GM12891 (cell line): Measurements from ENCODE around the gene ACOT6. TPM values are rescaled to one million over a fixed set of nuclear protein-coding genes. Genes with fewer than 3 reads are reported as not detected.
"Not testable (repeated sequence)": the region's sequence is repeated elsewhere in the genome, so short reads cannot be mapped to it uniquely, and the experiment has no call there.

Experiments
- DNase-seq: peaks from one replicate; pipeline ENCODE4 v3.0.0; 2011; ENCODE audit warnings: low spot score; ENCODE audit not compliant: insufficient read length
- FAIRE-seq: peaks from 2 replicates; lab custom pipeline; 2011; peaks lifted over from hg19 to GRCh38; lab: Jason Lieb, UNC
- PAX5 ChIP-seq: IDR thresholded peaks from 2 replicates; pipeline ENCODE4 v1.6.1; 2011; ENCODE audit warnings: low read length, moderate library complexity, mild to moderate bottlenecking; ENCODE audit not compliant: insufficient read depth, severe bottlenecking
- POLR2A ChIP-seq: IDR thresholded peaks from 2 replicates; pipeline ENCODE4 v1.6.1; 2011; ENCODE audit warnings: low read depth, low read length, control low read depth
- POLR2AphosphoS5 ChIP-seq: IDR thresholded peaks from 2 replicates; pipeline ENCODE4 v1.6.1; 2011; ENCODE audit warnings: low read depth, low read length, control low read depth
- POU2F2 ChIP-seq: IDR thresholded peaks from 2 replicates; pipeline ENCODE4 v1.6.1; 2011; ENCODE audit warnings: low read depth, mild to moderate bottlenecking, control low read depth, low read length, moderate library complexity
- SPI1 ChIP-seq: IDR thresholded peaks from 2 replicates; pipeline ENCODE4 v1.6.1; 2011; ENCODE audit warnings: low read depth, low read length, control low read depth
- TAF1 ChIP-seq: IDR thresholded peaks from 2 replicates; pipeline ENCODE4 v1.6.1; 2011; ENCODE audit warnings: low read depth, low read length, control low read depth
- polyA plus RNA-seq: library from polyadenylated mRNA; unstranded; fragments of >200 nt; gene quantifications from one replicate; pipeline ENCODE4 v1.2.1, GENCODE V29; 2012; ENCODE audit warnings: low read depth, missing spikeins, inconsistent platforms; ENCODE audit not compliant: missing spikeins

The ACOT6 gene, protein sequence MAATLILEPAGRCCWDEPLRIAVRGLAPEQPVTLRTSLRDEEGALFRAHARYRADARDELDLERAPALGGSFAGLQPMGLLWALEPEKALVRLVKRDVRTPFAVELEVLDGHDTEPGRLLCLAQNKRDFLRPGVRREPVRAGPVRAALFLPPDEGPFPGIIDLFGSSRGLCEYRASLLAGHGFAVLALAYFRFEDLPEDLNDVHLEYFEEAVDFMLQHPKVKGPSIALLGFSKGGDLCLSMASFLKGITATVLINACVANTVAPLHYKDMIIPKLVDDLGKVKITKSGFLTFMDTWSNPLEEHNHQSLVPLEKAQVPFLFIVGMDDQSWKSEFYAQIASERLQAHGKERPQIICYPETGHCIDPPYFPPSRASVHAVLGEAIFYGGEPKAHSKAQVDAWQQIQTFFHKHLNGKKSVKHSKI
- polyA plus RNA-seq: not detected

DNA sequence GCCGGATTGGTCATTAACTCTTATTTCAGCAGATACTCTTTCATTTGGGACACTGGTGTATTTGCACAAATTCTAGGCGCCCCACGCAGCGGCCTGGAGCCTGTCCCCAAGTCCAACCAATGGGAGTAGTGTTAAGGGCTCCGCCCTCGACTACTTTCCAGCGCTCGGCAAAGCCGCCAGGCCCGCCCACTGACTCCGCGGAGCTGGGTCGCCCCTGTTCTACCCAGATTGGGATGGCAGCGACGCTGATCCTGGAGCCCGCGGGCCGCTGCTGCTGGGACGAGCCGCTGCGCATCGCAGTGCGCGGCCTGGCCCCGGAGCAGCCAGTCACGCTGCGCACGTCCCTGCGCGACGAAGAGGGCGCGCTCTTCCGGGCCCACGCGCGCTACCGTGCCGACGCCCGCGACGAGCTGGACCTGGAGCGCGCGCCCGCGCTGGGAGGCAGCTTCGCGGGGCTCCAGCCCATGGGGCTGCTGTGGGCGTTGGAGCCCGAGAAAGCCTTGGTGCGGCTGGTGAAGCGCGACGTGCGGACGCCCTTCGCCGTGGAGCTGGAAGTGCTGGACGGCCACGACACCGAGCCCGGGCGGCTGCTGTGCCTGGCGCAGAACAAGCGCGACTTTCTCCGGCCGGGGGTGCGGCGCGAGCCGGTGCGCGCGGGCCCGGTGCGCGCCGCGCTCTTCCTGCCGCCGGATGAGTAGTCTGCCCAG lies at the start of gene ACOT6:
ACOT6 (plus strand) TSS at position 179 of the 707 bp plus-strand sequence; CDS start at position 234, 55 bp downstream.
- DNase-seq (peak; percentile 63), FAIRE-seq (peak; percentile 93)
- TF ChIP-seq POLR2A (no peak), SPI1 (no peak), PAX5 (no peak), POU2F2 (no peak), POLR2AphosphoS5 (no peak), TAF1 (no peak)

DNA sequence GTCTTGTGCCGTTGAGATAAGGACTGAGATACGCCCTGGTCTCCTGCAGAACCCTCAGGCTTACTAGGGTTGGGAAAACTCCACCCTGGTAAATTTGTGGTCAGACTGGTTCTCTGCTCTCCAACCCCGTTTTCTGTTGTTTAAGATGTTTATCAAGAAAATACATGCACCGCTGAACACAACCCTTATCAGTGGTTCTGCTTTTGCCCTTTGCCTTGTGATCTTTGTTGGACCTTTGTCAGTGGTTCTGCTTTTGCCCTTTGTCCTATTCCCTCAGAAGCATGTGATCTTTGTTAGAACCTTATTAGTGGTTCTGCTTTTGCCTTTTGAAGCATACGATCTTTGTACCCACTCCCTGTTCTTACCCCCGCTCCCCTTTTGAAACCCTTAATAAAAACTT lies 49.6 kb upstream of the ACOT6 start:
- DNase-seq, FAIRE-seq: not testable (repeated sequence)

DNA sequence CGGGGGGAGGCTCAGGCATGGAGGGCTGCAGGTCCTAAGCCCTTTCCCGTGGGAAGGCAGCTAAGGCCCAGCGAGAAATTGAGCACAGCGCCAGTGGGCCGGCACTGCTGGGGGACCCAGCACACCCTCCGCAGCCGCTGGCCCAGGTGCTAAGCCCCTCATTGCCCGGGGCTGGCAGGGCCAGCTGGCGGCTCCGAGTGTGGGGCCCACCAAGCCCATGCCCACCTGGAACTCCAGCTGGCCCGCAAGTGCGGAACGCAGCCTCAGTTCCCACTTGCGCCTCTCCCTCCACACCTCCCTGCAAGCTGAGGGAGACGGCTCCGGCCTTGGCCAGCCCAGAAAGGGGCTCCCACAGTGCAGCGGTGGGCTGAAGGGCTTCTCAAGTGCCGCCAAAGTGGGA lies 45.9 kb upstream of the ACOT6 start:
- not testable (repeated sequence) for FAIRE-seq, DNase-seq

DNA sequence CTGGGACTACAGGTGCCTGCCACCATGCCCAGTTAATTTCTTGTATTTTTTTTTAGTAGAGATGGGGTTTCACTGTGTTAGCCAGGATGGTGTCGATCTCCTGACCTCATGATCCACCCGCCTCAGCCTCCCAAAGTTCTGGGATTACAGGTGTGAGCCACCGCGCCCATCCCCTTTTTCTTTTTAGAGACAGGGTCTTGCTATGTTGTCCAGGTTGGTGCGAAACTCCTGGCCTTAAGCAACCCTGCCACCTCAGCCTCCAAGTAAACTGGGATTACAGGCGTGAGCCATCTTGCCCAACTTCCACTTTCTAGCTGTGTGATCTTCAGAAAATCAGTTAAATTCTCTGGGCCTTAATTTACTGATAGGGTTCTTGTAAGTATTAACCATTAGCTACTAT lies 45.4 kb upstream of the ACOT6 start:
- not testable (repeated sequence) for DNase-seq, FAIRE-seq

DNA sequence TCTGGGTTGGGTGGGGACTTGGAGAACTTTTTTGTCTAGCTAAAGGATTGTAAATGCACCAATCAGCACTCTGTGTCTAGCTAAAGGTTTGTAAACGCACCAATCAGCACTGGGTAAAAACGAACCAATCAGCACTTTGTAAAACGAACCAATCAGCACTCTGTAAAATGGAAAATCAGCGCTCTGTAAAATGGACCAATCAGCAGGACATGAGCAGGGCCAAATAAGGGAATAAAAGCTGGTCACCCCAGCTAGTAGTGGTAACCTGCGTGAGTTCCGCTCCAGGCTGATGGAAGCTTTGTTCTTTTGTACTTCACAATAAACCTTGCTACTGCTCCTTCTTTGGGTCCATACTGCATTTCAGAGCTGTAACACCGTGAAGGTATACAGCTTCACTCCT lies 45.0 kb upstream of the ACOT6 start:
- DNase-seq: no peak
- TF ChIP-seq TAF1 (no peak), POLR2AphosphoS5 (no peak), POU2F2 (no peak), POLR2A (no peak), SPI1 (no peak), PAX5 (no peak)
- no peak for FAIRE-seq

DNA sequence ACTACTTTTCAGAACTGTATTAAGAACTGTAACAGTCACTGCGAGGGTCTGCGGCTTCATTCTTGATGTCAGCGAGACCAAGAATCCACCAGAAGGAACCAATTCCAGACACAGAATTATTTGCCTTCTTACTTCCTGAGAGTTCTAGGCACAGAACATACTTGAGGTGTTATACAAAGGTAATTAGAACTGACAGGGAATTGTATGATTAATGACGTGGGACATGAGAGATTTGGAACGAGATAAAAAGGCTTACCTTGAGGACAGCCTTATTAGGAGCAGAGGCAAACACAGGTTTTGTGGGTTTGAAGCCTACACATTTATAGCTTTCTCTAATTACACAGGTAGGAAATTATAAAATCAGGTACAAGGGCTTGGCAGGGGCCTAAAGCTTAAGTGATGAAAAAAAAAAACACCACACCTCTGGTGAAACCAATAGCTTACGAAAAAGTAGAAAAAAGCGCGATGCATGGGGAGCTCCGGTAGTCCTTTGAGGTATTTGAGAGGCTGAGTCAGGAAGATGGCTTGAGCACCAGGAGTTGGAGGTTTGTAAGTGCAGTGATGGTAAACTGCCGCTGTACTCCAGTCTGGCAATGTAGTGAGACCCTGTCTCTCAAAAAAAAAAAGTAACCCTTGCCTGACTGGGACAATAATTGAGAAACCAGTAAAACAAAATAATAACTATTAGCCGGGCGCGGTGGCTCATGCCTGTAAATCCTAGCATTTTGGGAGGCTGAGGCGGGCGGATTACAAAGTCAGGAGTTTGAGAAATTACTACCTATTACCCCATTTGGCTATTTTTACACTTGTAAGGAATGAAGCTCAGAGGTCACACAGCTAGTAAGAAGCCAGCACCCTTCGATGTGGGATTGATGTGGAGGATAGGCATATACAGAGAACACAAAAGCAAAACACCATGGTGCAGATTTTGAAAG lies 44.1 kb upstream of the ACOT6 start:
- TF ChIP-seq POLR2AphosphoS5 (no peak), POLR2A (no peak), TAF1 (no peak), POU2F2 (no peak), PAX5 (no peak), SPI1 (no peak)
- DNase-seq: no peak
- FAIRE-seq: no peak

DNA sequence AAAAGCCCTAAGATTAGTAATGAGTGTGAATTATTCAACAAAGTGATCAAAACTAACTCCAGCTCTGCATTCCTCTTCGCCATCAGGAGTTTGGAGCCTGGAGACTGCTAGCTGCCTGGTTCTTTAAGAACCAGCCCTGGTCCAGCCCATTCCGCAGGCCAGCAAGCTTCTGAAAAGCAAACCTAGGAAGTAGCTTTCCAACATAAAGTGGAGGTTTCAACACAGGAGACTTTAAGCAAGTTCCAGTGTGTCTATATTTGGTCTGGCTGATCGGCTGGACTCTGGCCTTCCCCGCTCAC lies 43.5 kb upstream of the ACOT6 start:
- not testable (repeated sequence) for DNase-seq, FAIRE-seq

DNA sequence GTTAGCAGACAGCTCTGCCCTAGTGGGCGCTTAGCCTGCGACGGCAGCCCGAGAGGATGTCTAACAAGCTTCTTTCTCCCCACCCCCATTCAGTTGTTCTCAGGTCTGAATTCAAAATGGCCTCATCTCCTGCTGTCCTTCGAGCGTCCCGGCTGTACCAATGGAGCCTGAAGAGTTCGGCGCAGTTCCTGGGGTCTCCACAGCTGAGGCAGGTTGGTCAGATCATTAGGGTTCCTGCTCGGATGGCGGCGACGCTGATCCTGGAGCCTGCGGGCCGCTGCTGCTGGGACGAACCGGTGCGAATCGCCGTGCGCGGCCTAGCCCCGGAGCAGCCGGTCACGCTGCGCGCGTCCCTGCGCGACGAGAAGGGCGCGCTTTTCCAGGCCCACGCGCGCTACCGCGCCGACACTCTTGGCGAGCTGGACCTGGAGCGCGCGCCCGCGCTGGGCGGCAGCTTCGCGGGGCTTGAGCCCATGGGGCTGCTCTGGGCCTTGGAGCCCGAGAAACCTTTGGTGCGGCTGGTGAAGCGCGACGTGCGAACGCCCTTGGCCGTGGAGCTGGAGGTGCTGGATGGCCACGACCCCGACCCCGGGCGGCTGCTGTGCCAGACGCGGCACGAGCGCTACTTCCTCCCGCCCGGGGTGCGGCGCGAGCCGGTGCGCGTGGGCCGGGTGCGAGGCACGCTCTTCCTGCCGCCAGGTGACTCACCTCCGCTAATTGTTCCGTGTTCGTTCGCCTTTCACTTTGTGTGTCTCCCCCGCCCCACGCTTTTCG lies 42.9 kb upstream of the ACOT6 start, which contains the start of gene ACOT2:
ACOT2 (plus strand) TSS at position 29 of the 774 bp plus-strand sequence; CDS start at position 57, 28 bp downstream.
- DNase-seq (peak; percentile 68), FAIRE-seq (peak; percentile 97)
- TF ChIP-seq POLR2AphosphoS5: peak; percentile 53; the same call in 1 of the 2 replicates
- 0 out of 2 replicates have a peak, but pooled peaks have one; percentile 39 for TF ChIP-seq SPI1
- peak; percentile 85 for TF ChIP-seq TAF1

DNA sequence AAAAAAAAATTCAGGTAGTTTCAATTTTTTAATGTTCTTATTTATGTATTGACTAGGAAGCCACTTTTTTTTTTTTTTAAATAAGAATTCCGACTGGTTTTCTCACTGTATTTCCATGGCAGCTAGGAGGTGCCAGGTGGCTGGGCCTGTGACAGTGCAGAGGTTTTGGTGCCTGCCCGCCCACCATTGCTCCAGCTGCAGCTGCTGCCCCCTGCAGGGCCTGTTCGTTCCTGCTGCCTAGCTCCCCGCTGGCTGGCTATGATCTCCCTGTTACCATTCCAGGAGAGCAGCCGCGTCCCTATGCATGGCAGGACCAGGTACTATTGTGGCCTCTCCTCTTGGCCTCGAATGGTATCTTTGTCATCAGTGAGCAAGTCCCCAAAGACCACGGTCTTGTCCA lies 41.4 kb upstream of the ACOT6 start:
- DNase-seq: peak; percentile 28
- peak; percentile 98 for FAIRE-seq

DNA sequence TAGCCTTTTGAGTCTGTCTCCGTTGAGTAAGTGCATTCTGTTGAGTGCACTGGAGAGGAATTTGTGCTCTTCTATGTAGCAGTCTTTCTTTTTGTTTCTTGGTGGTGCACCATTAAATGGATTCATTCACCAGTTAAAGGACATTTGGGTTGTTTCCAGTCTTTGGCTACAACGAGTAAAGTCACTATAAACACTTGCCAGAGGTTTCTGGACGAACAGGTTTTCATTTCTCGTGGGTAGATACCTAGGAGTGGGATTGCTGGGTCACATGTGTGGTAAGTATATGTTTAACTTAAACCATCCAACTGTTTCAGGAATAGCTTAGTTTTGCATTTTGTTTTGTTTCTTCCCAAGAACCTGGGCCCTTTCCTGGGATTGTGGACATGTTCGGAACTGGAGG lies 39.3 kb upstream of the ACOT6 start:
- DNase-seq, FAIRE-seq: not testable (repeated sequence)

DNA sequence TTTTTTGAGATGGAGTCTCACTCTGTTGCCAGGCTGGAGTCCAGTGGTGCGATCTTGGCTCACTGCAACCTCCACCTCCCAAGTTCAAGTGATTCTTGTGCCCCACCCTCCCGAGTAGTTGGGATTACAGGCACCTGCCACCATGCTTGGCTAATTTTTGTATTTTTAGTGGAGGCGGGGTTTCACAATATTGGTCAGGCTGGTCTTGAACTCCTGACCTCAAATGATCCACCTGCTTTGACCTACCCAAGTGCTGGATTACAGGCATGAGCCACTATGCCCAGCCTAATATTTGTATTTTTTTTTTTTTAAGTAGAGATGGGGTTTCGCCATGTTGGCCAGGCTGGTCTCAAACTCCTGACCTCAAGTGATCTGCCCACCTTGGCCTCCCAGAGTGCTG lies 38.6 kb upstream of the ACOT6 start:
- not testable (repeated sequence) for FAIRE-seq, DNase-seq

DNA sequence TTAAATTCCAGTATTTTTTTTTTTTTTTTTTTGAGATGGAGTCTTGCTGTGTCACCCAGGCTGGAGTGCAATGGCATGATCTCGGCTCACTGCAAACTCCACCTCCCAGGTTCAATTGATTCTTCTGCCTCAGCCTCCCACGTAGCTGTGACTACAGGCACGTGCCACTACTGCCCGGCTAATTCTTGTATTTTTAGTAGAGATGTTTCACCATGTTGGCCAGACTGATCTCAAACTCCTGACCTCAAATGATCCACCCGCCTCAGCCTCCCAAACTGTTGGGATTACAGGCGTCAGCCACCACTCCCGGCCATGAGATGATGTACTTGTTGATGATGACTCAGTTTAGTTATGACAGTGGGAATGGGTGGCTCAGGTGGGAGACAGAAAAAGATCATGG lies 38.1 kb upstream of the ACOT6 start:
- peak; percentile 33 for FAIRE-seq
- not testable (repeated sequence) for DNase-seq
